ENCODE results near the gene RNF44. TPM values are rescaled to one million over a fixed set of nuclear protein-coding genes. Genes with fewer than 3 reads are reported as not detected.
"Not testable (repeated sequence)": the region's sequence is repeated elsewhere in the genome, so short reads cannot be mapped to it uniquely, and the experiment has no call there.

The RNF44 gene
- total RNA-seq, 1 donor from 2014 or later, result 28.2 TPM

DNA sequence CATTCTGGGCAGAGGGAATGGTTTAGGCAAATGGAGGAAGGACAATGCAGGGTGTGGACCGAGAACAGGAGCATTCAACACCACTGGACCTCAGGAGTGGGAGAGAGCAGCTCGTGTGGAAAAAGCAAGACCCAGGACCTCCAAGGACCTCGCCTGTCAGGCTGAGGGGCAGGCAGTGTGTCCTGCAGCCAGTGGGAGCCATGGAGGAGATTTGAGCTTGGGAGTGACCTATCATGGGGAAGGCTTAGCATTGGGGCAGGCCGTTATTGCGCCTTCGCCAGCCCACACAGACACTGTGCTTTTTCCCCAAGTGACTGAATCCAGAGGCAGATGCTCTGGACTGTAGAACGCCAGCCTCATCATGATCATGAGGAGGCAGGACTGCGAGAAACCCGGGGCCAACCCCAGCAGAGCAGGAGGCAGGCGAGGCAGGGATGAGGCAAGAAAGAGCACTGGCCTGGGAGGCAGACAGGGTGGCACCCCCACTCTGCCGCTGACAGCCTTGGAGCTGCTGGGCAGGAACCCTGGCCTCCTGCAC, 15.2 kb upstream of the RNF44 start:
- Histone ChIP-seq H3K27ac (replicated peaks) (no peak overlapping the region), H3K9me3 (replicated peaks) (no peaks in the 10 kb centered on the region), H3K4me1 (peaks cover 9% of the 10 kb centered on the region), H3K27me3 (ENCODE audit: low read depth) (peaks cover 41% of the 10 kb centered on the region), H3K36me3 (no peaks in the 10 kb centered on the region), H3K4me3 (no peak overlapping the region)
- intact Hi-C loops (cut with micrococcal nuclease), result no loop called here
- TF ChIP-seq, protein P1, sequence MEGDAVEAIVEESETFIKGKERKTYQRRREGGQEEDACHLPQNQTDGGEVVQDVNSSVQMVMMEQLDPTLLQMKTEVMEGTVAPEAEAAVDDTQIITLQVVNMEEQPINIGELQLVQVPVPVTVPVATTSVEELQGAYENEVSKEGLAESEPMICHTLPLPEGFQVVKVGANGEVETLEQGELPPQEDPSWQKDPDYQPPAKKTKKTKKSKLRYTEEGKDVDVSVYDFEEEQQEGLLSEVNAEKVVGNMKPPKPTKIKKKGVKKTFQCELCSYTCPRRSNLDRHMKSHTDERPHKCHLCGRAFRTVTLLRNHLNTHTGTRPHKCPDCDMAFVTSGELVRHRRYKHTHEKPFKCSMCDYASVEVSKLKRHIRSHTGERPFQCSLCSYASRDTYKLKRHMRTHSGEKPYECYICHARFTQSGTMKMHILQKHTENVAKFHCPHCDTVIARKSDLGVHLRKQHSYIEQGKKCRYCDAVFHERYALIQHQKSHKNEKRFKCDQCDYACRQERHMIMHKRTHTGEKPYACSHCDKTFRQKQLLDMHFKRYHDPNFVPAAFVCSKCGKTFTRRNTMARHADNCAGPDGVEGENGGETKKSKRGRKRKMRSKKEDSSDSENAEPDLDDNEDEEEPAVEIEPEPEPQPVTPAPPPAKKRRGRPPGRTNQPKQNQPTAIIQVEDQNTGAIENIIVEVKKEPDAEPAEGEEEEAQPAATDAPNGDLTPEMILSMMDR (IDR thresholded peaks at IDR 0.05; ENCODE audit: borderline replicate concordance), result no peak
- no peak for DNase-seq

DNA sequence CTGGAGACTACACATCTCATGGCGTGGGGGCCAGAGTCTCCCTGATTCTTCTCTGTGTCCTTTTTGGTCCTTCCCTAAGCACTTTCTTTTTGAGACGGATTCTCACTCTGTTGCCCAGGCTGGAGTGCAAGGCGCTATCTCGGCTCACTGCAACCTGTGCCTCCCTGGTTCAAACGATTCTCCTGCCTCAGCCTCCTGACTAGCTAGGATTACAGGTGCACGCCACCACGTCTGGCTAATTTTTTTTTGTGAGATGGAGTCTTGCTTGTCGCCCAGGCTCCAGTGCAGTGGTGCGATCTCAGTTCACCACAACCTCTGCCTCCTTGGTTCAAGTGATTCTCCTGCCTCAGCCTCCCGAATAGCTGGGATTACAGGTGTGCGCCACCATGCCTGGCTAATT, 13.7 kb upstream of the RNF44 start:
- H3K4me1 ChIP-seq; H3K4me3 ChIP-seq; intact Hi-C loops (cut with micrococcal nuclease); H3K36me3 ChIP-seq; H3K9me3 ChIP-seq (replicated peaks); H3K27ac ChIP-seq (replicated peaks); DNase-seq: not testable (repeated sequence)
- H3K27me3 ChIP-seq (ENCODE audit: low read depth), result peaks cover 41% of the 10 kb centered on the region

DNA sequence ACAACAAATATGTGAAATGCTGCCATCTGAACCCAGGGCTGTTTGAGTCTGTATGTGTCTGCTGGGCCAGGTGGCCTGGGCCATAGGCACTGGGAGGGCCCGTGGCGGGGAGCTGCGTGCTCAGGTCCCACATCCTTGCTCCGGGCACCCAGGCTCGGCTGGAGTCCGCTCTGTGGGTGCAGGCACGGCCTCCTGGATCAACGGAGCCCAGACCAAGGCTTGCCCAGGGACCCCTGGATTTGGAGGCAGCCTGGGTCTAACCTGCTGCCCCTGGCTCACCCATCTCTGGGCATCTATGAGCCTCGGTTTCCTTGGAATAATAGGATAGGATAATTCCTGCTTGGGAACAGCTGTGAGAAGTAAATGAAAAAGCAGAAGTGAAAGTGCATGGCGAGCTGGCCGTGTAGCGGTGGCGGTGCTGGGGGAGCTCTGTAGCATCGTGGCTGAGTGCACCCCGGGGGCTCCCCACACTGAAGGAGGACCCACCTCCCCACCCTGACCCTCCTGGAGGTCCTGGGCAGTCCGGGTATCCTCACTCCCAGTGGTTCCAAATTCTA, 13.2 kb upstream of the RNF44 start:
- H3K27me3 ChIP-seq (ENCODE audit: low read depth), result peaks cover 41% of the 10 kb centered on the region
- no peak for DNase-seq
- intact Hi-C loops (cut with micrococcal nuclease), result no loop called here
- peaks cover 11% of the 10 kb centered on the region for H3K4me1 ChIP-seq
- H3K36me3 ChIP-seq, result no peaks in the 10 kb centered on the region
- no peak overlapping the region for H3K4me3 ChIP-seq
- no peak overlapping the region for H3K27ac ChIP-seq (replicated peaks)
- no peaks in the 10 kb centered on the region for H3K9me3 ChIP-seq (replicated peaks)
- TF ChIP-seq, protein P1 (IDR thresholded peaks at IDR 0.05; ENCODE audit: borderline replicate concordance), result no peak

DNA sequence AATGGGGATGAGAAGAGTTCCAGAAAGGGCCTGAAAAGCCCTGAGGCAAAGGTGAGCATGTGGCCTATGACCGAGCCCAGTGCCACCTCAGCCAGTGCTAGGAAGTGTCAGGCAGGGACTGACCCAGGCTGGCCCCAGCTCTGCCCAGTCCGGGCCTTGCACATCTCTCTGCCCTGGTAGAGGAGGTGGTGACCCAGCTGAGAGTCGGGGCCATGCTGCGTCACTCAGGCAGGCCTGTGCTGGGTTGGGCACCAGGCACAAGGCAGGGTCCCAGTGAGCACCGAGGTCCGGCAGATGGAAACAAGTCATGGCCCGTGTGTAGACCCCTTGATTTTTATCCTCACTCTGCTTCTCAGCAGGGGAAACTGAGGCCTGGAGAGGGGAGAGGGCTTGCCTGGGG, 12.7 kb upstream of the RNF44 start:
- Histone ChIP-seq H3K27ac (replicated peaks) (no peak overlapping the region), H3K4me3 (no peak overlapping the region), H3K9me3 (replicated peaks) (no peaks in the 10 kb centered on the region), H3K4me1 (peaks cover 16% of the 10 kb centered on the region), H3K27me3 (ENCODE audit: low read depth) (peaks cover 41% of the 10 kb centered on the region), H3K36me3 (no peaks in the 10 kb centered on the region)
- intact Hi-C loops (cut with micrococcal nuclease), result no loop called here
- TF ChIP-seq, protein P1 (IDR thresholded peaks at IDR 0.05; ENCODE audit: borderline replicate concordance), result no peak
- DNase-seq, result no peak

DNA sequence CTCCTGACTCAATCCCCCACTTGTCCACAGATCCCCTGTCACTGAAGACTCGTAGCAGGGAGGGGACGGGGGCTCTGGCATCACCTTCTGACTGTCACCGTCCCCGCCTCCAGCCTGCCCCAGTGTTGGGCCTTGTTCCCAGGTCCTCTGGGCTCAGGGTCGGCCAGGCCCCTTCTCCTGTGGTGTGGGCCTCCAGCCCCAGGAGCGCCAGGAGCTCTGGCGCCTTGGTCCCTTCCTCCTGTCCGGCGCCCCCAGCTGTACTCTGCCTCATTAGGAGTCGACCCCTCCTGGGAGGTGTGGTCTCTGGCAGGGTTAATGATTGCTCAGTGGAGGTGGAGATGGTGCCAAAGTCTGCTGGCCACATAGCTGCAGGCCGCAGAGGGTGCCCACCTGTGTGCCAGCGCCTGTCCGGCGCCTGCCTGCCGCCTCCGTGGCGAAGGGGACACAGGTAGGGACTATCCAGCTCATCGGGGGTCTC, 11.8 kb upstream of the RNF44 start, which contains the start of gene CDHR2:
TSS of gene CDHR2 (plus strand) at position 376 of the 478 bp plus-strand sequence. CDS start 16,011 bp downstream, outside the sequence.
- Histone ChIP-seq H3K4me1 (peaks cover 23% of the 10 kb centered on the region), H3K27ac (replicated peaks) (no peak within 1 kb of the TSS), H3K4me3 (no peak within 1 kb of the TSS), H3K36me3 (no peaks in the 10 kb centered on the region), H3K9me3 (replicated peaks) (no peaks in the 10 kb centered on the region), H3K27me3 (ENCODE audit: low read depth) (peaks cover 39% of the 10 kb centered on the region)
- TF ChIP-seq, protein P1 (IDR thresholded peaks at IDR 0.05; ENCODE audit: borderline replicate concordance), result no peak
- intact Hi-C loops (cut with micrococcal nuclease), result no loop called here
- no peak for DNase-seq

DNA sequence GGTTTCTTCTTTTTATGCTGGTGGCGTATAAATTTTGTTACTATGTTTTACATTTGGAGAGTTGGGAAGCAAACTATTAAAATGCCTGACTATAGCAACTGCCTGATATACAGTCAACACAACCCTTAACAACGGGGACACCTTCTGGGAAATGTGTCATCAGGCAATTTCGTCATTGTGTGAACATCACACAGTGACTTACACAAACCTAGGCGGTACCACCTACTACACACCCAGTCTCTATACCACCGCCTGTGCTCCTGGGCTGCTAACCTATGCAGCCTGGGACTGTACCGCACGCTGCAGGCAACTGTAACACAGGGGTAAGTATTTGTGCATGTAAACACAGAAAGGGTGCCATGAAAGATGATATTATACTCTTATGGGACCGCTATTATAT, 10.6 kb upstream of the RNF44 start:
- TF ChIP-seq, protein P1 (IDR thresholded peaks at IDR 0.05; ENCODE audit: borderline replicate concordance), result no peak
- H3K36me3 ChIP-seq, result no peaks in the 10 kb centered on the region
- H3K4me3 ChIP-seq, result no peak overlapping the region
- peaks cover 31% of the 10 kb centered on the region for H3K4me1 ChIP-seq
- H3K27me3 ChIP-seq (ENCODE audit: low read depth), result peaks cover 27% of the 10 kb centered on the region
- DNase-seq, result no peak
- H3K9me3 ChIP-seq (replicated peaks), result no peaks in the 10 kb centered on the region
- H3K27ac ChIP-seq (replicated peaks), result no peak overlapping the region
- intact Hi-C loops (cut with micrococcal nuclease), result no loop called here
